GM12878 (cell line): ENCODE data around the gene ZNF813. TPM values are rescaled to one million over a fixed set of nuclear protein-coding genes. Genes with fewer than 3 reads are reported as not detected.

Experiments used
- ATAC-seq: fragments of 200-7000 bp; cut with Tn5 transposase; 3 replicates; pipeline ENCODE4 v1.9.1; 2020; ENCODE audit warnings: mild to moderate bottlenecking, moderate library complexity
- BruUV-seq: library from RNA; stranded (reverse); fragments of 400-500 nt; replicated peaks from 2 replicates; lab custom pipeline; 2021; lab: Mats Ljungman, UMichigan
- CTCF ChIA-PET: fragments of 300-600 bp; sonication (Branson Sonifier 250); formaldehyde crosslinking; extraction: SDS; loops from one replicate; lab custom pipeline; 2021; ENCODE audit warnings: inconsistent platforms; lab: Yijun Ruan, JAX
- POLR2A ChIA-PET: fragments of 350-600 bp; formaldehyde crosslinking; extraction: SDS; loops from one replicate; lab custom pipeline; 2021; ENCODE audit warnings: inconsistent platforms; lab: Charles Lee
- RAD21 ChIA-PET: fragments of 300-600 bp; sonication (Branson Sonifier 250); formaldehyde crosslinking; loops from one replicate; lab custom pipeline; 2023; ENCODE audit warnings: antibody characterized with exemption; ENCODE audit not compliant: unreplicated experiment; lab: Charles Lee
- SMC1A ChIA-PET: fragments of 300-600 bp; sonication (Branson Sonifier 250); formaldehyde crosslinking; loops from one replicate; lab custom pipeline; 2023; ENCODE audit not compliant: unreplicated experiment, uncharacterized antibody; lab: Charles Lee
- DNase-seq: peaks from one replicate; pipeline ENCODE4 v3.0.0-alpha.2; 2011; ENCODE audit warnings: low read depth, low spot score
- FAIRE-seq: peaks from 3 replicates; lab custom pipeline; 2011; peaks lifted over from hg19 to GRCh38; lab: Jason Lieb, UNC
- H2AFZ ChIP-seq: 2 replicates; pipeline ENCODE4 v1.6.0; 2011; ENCODE audit warnings: low read depth, low read length, control low read depth; ENCODE audit not compliant: control insufficient read depth
- H3K27ac ChIP-seq: 2 replicates; pipeline ENCODE4 v1.5.1; 2011; ENCODE audit warnings: control low read depth; ENCODE audit not compliant: control insufficient read depth, insufficient read depth
- H3K27me3 ChIP-seq, 2 experiments: replicated peaks in 1 of 2; 2 replicates each; pipeline versions ENCODE4 v1.6.0 to v1.6.1; 2011; ENCODE audit warnings: low read length in 1 of 2; ENCODE audit not compliant: control insufficient read depth in 2 of 2, insufficient read depth in 2 of 2
- H3K36me3 ChIP-seq, 2 experiments: 2 replicates each; pipeline ENCODE4 v1.5.1; 2011; ENCODE audit warnings: low read length in 1 of 2; ENCODE audit not compliant: control insufficient read depth in 2 of 2, insufficient read depth in 2 of 2
- H3K4me1 ChIP-seq: 2 replicates; pipeline ENCODE4 v1.6.1; 2011; ENCODE audit warnings: mild to moderate bottlenecking, low read length, moderate library complexity, mixed read lengths; ENCODE audit not compliant: control insufficient read depth, insufficient read depth
- H3K4me2 ChIP-seq: 2 replicates; pipeline ENCODE4 v1.6.0; 2011; ENCODE audit warnings: control low read depth; ENCODE audit not compliant: control insufficient read depth, insufficient read depth
- H3K4me3 ChIP-seq: fragments of 200-600 bp; sonication (generic); 2 replicates; pipeline ENCODE4 v1.5.1; 2016
- H3K79me2 ChIP-seq: 2 replicates; pipeline ENCODE4 v1.6.0; 2011; ENCODE audit warnings: low read length; ENCODE audit not compliant: control insufficient read depth, insufficient read depth
- H3K9ac ChIP-seq: 2 replicates; pipeline ENCODE4 v1.8.0; 2011; ENCODE audit warnings: low read length, control low read depth, mixed read lengths; ENCODE audit not compliant: control insufficient read depth, insufficient read depth
- H3K9me3 ChIP-seq: replicated peaks from 3 replicates; pipeline ENCODE4 v1.5.1; 2011; ENCODE audit warnings: mild to moderate bottlenecking, low read length; ENCODE audit not compliant: control insufficient read depth, insufficient read depth
- H4K20me1 ChIP-seq: 2 replicates; pipeline ENCODE4 v1.6.0; 2011; ENCODE audit not compliant: control insufficient read depth, insufficient read depth
- BRCA1 ChIP-seq: IDR thresholded peaks from 2 replicates; pipeline ENCODE4 v1.6.1; 2011; ENCODE audit warnings: low read depth, low read length, improper control_type of control experiment
- CBFB ChIP-seq: IDR thresholded peaks from 2 replicates; pipeline ENCODE4 v1.6.1; 2016; ENCODE audit warnings: antibody characterized with exemption, low read depth
- CREB1 ChIP-seq: IDR thresholded peaks from 2 replicates; pipeline ENCODE4 v1.6.1; 2012; ENCODE audit warnings: low read depth, mild to moderate bottlenecking, inconsistent platforms
- JUNB ChIP-seq: IDR thresholded peaks from 2 replicates; pipeline ENCODE4 v1.6.1; 2016; ENCODE audit warnings: antibody characterized with exemption, mild to moderate bottlenecking
- NFYB ChIP-seq: IDR thresholded peaks from 2 replicates; pipeline ENCODE4 v1.6.1; 2011; ENCODE audit warnings: low read depth, mild to moderate bottlenecking, low read length, improper control_type of control experiment, moderate library complexity; ENCODE audit not compliant: insufficient read depth
- NR2F1 ChIP-seq: fragments of 450-650 bp; conservative IDR thresholded peaks from 2 replicates; pipeline ENCODE4 v1.6.1; 2017; ENCODE audit warnings: mild to moderate bottlenecking
- POLR2AphosphoS2 ChIP-seq: IDR thresholded peaks from 2 replicates; pipeline ENCODE4 v1.6.1; 2011; ENCODE audit warnings: low read depth, mild to moderate bottlenecking, low read length, improper control_type of control experiment, moderate library complexity
- RELA ChIP-seq: fragments of 450-650 bp; IDR thresholded peaks from 2 replicates; pipeline ENCODE4 v1.8.0; 2014; ENCODE audit warnings: borderline replicate concordance; ENCODE audit not compliant: partially characterized antibody
- SMAD1 ChIP-seq: fragments of 450-650 bp; IDR thresholded peaks from 2 replicates; pipeline ENCODE4 v1.6.1; 2018; ENCODE audit warnings: mild to moderate bottlenecking, low read depth; ENCODE audit not compliant: partially characterized antibody
- SRF ChIP-seq, 2 experiments: IDR thresholded peaks; 2 replicates each; pipeline ENCODE4 v1.6.1; 2011; ENCODE audit warnings: low read depth in 2 of 2, low read length in 2 of 2, mild to moderate bottlenecking in 1 of 2, moderate library complexity in 1 of 2
- TCF12 ChIP-seq: IDR thresholded peaks from 2 replicates; pipeline ENCODE4 v1.6.1; 2011; ENCODE audit warnings: low read depth, mild to moderate bottlenecking, low read length
- ZNF207 ChIP-seq: fragments of 450-650 bp; IDR thresholded peaks from 2 replicates; pipeline ENCODE4 v1.6.1; 2014; ENCODE audit warnings: antibody characterized with exemption, mild to moderate bottlenecking, borderline replicate concordance
- ZNF274 ChIP-seq: IDR thresholded peaks from one replicate; pipeline ENCODE4 v1.8.0; 2011; ENCODE audit not compliant: insufficient read length, insufficient read depth
- ZNF622 ChIP-seq: fragments of 450-650 bp; IDR thresholded peaks from 2 replicates; pipeline ENCODE4 v1.6.1; 2017; ENCODE audit warnings: mild to moderate bottlenecking, inconsistent platforms
- WGBS: methylation state at CpG from one replicate; pipeline ENCODE4 v1.1.6; 2016; ENCODE audit warnings: low lambda C conversion rate; ENCODE audit not compliant: insufficient replicate concordance, insufficient coverage; ENCODE audit errors: missing lambda C conversion rate; 5-methylcytosine and 5-hydroxymethylcytosine counted together
- in situ Hi-C: fragments of 300-500 bp; cut with MboI; formaldehyde crosslinking; loops from 9 replicates; pipeline ENCODE4 v1.14.3; 2018; ENCODE audit warnings: mixed read lengths
- intact Hi-C: fragments of 100-400 bp; cut with micrococcal nuclease; formaldehyde crosslinking; loops from one replicate; pipeline ENCODE4 v1.14.2; 2022; ENCODE audit not compliant: unreplicated experiment
- polyA plus RNA-seq, 11 experiments: library from polyadenylated mRNA; depleted of rRNA in 4 of 11; unstranded in 6 of 11; stranded (reverse) in 5 of 11; fragments of >200 nt; fragmentation: Nextera tagmentation in 4 of 11; fragmentation: Illumina TruSeq in 1 of 11; extraction: Ambion mirVana in 4 of 11; extraction: Trizol in 1 of 11; gene quantifications; 1 replicate in 1 of 11; 2 replicates in 10 of 11; pipeline versions ENCODE4 v1.2.1 to v1.2.3, GENCODE V29; 2011 to 2016; ENCODE audit warnings: inconsistent platforms in 2 of 11, missing spikeins in 2 of 11, low read depth in 1 of 11
- total RNA-seq, 4 experiments: library from RNA; depleted of rRNA in 3 of 4; stranded (reverse); fragments of >200 nt in 3 of 4; fragmentation: Illumina TruSeq in 1 of 4; extraction: Trizol in 1 of 4; gene quantifications; 2 replicates each; pipeline versions ENCODE4 v1.2.1 to v1.2.3, GENCODE V29; 2013 to 2021

ZNF813 gene
- total and polyA plus RNA-seq, 10 of the 15 experiments (the other 5 are each of a cell fraction or from before 2014, with no cell fraction given), result 0.27 to 4.8 (median 2.6) TPM

DNA sequence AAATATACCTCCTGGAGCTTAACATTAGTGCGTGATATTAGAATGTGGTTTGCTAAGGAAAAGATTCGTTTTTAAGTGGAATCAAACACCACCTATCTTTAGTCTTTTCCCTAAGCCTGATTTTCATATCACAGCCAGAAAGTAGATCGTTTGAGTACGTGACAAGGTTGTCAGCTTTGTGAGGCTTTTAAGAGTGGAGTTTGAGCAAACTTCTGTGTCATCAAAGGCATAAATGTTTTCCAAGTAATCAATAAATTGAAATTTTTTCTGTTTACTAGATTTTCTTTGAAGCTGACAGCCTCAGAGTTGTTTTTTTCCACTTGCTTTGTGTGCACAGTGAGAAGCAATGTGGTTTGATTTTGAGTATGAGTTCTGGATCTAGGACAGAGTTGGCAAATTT is 63.9 kb downstream of the ZNF813 start:
- peaks cover 3% of the 10 kb centered on the region; the same call in 1 of the 3 replicates for H3K9me3 ChIP-seq
- POLR2A ChIA-PET, result no interaction called here
- DNase-seq (no peak), FAIRE-seq (no peak), ATAC-seq (no peak)
- intact Hi-C loops (no loop called here), in situ Hi-C loops (no loop called here)
- no peaks in the 10 kb centered on the region for H3K27me3 ChIP-seq
- no peaks in the 10 kb centered on the region for H3K36me3 ChIP-seq
- H3K4me1 ChIP-seq, result no peaks in the 10 kb centered on the region
- H3K4me2 ChIP-seq, result no peak overlapping the region
- SMC1A ChIA-PET, result no interaction called here
- RAD21 ChIA-PET, result no interaction called here
- H4K20me1 ChIP-seq, result no peaks in the 10 kb centered on the region
- TF ChIP-seq CBFB (no peak), NR2F1 (no peak), SMAD1 (no peak), ZNF274 (no peak), ZNF622 (no peak), RELA (no peak), TCF12 (no peak), CREB1 (no peak), POLR2AphosphoS2 (no peak), NFYB (no peak), SRF (IDR thresholded peaks at IDR 0.05; ENCODE audit: low read depth in 2 of 2, low read length in 2 of 2) (no peak)
- no peak overlapping the region for H3K27ac ChIP-seq
- no peak overlapping the region for H2AFZ ChIP-seq
- H3K9ac ChIP-seq, result no peak overlapping the region
- no peaks in the 10 kb centered on the region for H3K79me2 ChIP-seq
- BruUV-seq, result no TSS peak
- CTCF ChIA-PET, result no interaction called here
- 52% methylated on average over 4 of the region's 4 CpGs for WGBS
- no peak overlapping the region for H3K4me3 ChIP-seq

GRCh38 chr19:53532362-53532761 is 64.8 kb downstream of the ZNF813 start:
- no peak overlapping the region for H3K4me3 ChIP-seq
- H3K27ac ChIP-seq, result no peak overlapping the region
- in situ Hi-C loops, result no loop called here
- 95% methylated on average over 1 of the region's 1 CpG for WGBS
- H3K27me3 ChIP-seq, result no peaks in the 10 kb centered on the region
- ATAC-seq (no peak), FAIRE-seq (no peak), DNase-seq (no peak)
- ChIA-PET POLR2A (no interaction called here), SMC1A (no interaction called here), RAD21 (no interaction called here), CTCF (no interaction called here)
- BruUV-seq, result no TSS peak
- H3K4me2 ChIP-seq, result no peak overlapping the region
- H3K4me1 ChIP-seq, result no peaks in the 10 kb centered on the region
- intact Hi-C loops, result no loop called here
- H3K9me3 ChIP-seq, result peaks cover 3% of the 10 kb centered on the region; the same call in 1 of the 3 replicates
- no peak overlapping the region for H3K9ac ChIP-seq
- no peaks in the 10 kb centered on the region for H3K36me3 ChIP-seq
- TF ChIP-seq ZNF207, result no peak
- TF ChIP-seq JUNB, result no peak
- no peak for TF ChIP-seq BRCA1
- no peak overlapping the region for H2AFZ ChIP-seq
- H4K20me1 ChIP-seq, result no peaks in the 10 kb centered on the region
- no peaks in the 10 kb centered on the region for H3K79me2 ChIP-seq
